HL-60 (cell line): ENCODE results near the gene TAS1R1.
A peak's percentile ranks its signal among the peaks of the same experiment; 100 is the strongest.

Experiments
- GABPA ChIP-seq: IDR thresholded peaks from 2 replicates; pipeline ENCODE4 v1.6.1; 2012; ENCODE audit warnings: low read depth
- POLR2AphosphoS5 ChIP-seq: IDR thresholded peaks from 2 replicates; pipeline ENCODE4 v1.6.1; 2012; ENCODE audit warnings: low read depth
- REST ChIP-seq: IDR thresholded peaks from 2 replicates; pipeline ENCODE4 v1.6.1; 2012; ENCODE audit warnings: low read depth; ENCODE audit not compliant: insufficient replicate concordance
- SPI1 ChIP-seq: IDR thresholded peaks from 2 replicates; pipeline ENCODE4 v1.6.1; 2012; ENCODE audit warnings: low read depth, mild to moderate bottlenecking, borderline replicate concordance
- TF ChIP-seq, protein P1 (sequence below): IDR thresholded peaks from one replicate; pipeline ENCODE4 v1.5.1; 2011; ENCODE audit warnings: low read length, control low read depth, inconsistent platforms; ENCODE audit not compliant: insufficient read depth

DNA sequence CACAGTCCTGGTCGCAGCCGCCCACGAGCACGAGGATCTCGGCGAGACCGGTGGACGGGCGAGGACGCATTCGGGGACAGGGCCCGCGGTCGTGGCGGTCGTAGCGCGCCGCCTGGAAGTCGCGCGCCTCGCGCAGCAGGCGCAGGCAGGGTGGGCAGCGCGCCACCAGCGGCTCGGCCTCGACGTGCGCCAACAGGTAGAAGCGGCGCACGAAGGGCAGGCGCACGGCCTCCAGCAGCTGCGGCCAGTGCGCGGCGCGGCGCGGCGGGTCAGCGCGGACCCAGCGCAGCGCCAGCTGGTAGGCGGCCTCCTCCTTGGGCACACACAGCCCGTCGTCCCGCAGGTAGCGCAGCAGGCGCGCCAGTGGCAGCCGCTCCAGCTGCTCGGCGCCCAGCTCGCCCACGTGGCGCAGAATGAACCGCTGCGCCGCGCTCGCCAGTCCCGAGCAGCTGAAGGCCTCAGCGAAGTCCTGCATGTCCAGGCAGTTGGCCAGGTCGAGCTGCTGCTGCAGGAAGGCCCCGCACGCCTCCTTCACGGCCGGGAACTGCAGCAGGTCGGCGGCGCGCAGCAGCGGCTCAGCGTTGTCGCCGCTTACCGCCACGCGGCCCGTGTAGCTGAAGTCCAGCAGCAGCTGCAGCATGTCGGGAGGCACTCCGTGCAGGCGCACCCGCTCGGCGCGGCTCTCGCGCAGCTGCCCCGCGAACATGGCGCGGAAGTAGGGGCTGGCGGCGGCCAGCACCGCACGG lies 47.0 kb downstream of the TAS1R1 start:
- TF ChIP-seq, protein P1, sequence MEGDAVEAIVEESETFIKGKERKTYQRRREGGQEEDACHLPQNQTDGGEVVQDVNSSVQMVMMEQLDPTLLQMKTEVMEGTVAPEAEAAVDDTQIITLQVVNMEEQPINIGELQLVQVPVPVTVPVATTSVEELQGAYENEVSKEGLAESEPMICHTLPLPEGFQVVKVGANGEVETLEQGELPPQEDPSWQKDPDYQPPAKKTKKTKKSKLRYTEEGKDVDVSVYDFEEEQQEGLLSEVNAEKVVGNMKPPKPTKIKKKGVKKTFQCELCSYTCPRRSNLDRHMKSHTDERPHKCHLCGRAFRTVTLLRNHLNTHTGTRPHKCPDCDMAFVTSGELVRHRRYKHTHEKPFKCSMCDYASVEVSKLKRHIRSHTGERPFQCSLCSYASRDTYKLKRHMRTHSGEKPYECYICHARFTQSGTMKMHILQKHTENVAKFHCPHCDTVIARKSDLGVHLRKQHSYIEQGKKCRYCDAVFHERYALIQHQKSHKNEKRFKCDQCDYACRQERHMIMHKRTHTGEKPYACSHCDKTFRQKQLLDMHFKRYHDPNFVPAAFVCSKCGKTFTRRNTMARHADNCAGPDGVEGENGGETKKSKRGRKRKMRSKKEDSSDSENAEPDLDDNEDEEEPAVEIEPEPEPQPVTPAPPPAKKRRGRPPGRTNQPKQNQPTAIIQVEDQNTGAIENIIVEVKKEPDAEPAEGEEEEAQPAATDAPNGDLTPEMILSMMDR: no peak
- TF ChIP-seq POLR2AphosphoS5 (no peak), REST (peak; percentile 31), GABPA (no peak), SPI1 (no peak; the same call in 1 of the 2 replicates)
